Adrenal gland (tissue), 12 donors: ENCODE data around the gene ZNF516. TPM values are rescaled to one million over a fixed set of nuclear protein-coding genes. Genes with fewer than 3 reads are reported as not detected.
A peak's percentile ranks its signal among the peaks of the same experiment; 100 is the strongest.

Source experiments
- DNase-seq, 7 donors: peaks; one replicate each; pipeline ENCODE4 v3.0.0-alpha.2; 2019 to 2020
- H3K27ac ChIP-seq, 5 donors: fragments of 200-600 bp; sonication (generic) in 4 of 5; 1 replicate in 3 of 5; 2 replicates in 2 of 5; pipeline versions ENCODE4 v1.5.1 to v1.8.0; 2016 to 2020; ENCODE audit warnings: mild to moderate bottlenecking in 1 of 5
- H3K27me3 ChIP-seq: fragments of 200-600 bp; 2 replicates; pipeline ENCODE4 v1.8.0; 2021
- H3K36me3 ChIP-seq, 2 donors: fragments of 200-600 bp; replicated peaks in 1 of 2; 1 replicate in 1 of 2; 2 replicates in 1 of 2; pipeline versions ENCODE4 v1.5.1 to v1.8.0; 2018 to 2022
- H3K4me1 ChIP-seq, 2 donors: fragments of 200-600 bp; replicated peaks in 1 of 2; 1 replicate in 1 of 2; 2 replicates in 1 of 2; pipeline versions ENCODE4 v1.5.1 to v1.8.0; 2018 to 2021
- H3K4me3 ChIP-seq, 4 donors: fragments of 200-600 bp; sonication (generic) in 3 of 4; one replicate each; pipeline ENCODE4 v1.5.1; 2016 to 2018
- H3K9me3 ChIP-seq, 3 donors: fragments of 200-600 bp; sonication (generic) in 1 of 3; replicated peaks in 1 of 3; 1 replicate in 2 of 3; 2 replicates in 1 of 3; pipeline versions ENCODE4 v1.5.1 to v1.8.0; 2016 to 2021
- POLR2A ChIP-seq, 2 donors: fragments of 450-650 bp; IDR thresholded peaks; one replicate each; pipeline ENCODE4 v1.6.1; 2017; ENCODE audit warnings: antibody characterized with exemption in 2 of 2, mild to moderate bottlenecking in 2 of 2, moderate library complexity in 1 of 2
- WGBS, 4 donors: extraction: QIAGEN DNeasy Blood & Tissue Kit in 2 of 4; methylation state at CpG; one replicate each; pipeline versions ENCODE4 v1.1.5 to v1.1.7; 2013 to 2017; 5-methylcytosine and 5-hydroxymethylcytosine counted together
- intact Hi-C, 2 donors: fragments of 100-400 bp; cut with DNase I; formaldehyde crosslinking; loops; one replicate each; pipeline versions ENCODE4 v1.14.1 to v1.15.0; 2022 to 2023
- polyA plus RNA-seq, 3 donors: library from polyadenylated mRNA; stranded (reverse); fragments of 200-250 nt in 2 of 3; fragments of 350-450 nt in 1 of 3; fragmentation: Illumina TruSeq in 1 of 3; extraction: RNeasy Lipid Tissue Mini Kit (QIAGEN cat#74804) in 1 of 3; gene quantifications; one replicate each; pipeline ENCODE4 v1.2.3, GENCODE V29; 2013 to 2014
- total RNA-seq, 9 donors: library from RNA; depleted of rRNA in 4 of 9; stranded (reverse); fragments of >200 nt in 4 of 9; fragments of 120-200 nt in 1 of 9; fragmentation: NEBNext Ultra II Directional in 1 of 9; extraction: Animal tissue kit (Norgen Biotek cat#: 25700) in 1 of 9; gene quantifications; one replicate each; pipeline versions ENCODE4 v1.1.0 to v1.2.4, GENCODE V29; 2013 to 2023
- TF ChIP-seq, protein P1 (sequence below), 6 experiments: fragments of 450-650 bp in 4 of 6; fragments of 200-600 bp in 2 of 6; sonication (generic) in 1 of 6; IDR thresholded peaks; 1 replicate in 5 of 6; 2 replicates in 1 of 6; pipeline versions ENCODE4 v1.5.1 to v1.8.0; 2016 to 2021; ENCODE audit warnings: antibody characterized with exemption in 6 of 6, mild to moderate bottlenecking in 2 of 6, moderate library complexity in 1 of 6
- donor health status: healthy with polysubstance abuse.
- donor health status: Bipolar disorder and iron deficiency.
- donor health status: DM: yes; HTN: yes; CAD: no.
- donor health status: DM: no; HTN: no; CAD: no.
- donor health status: DM: no; HTN: no; CAD: no.
- donor health status: DM: yes; HTN: yes; CAD: no.

Gene ZNF516
- total and polyA plus RNA-seq, 12 donors: 8.6 to 60.1 (median 31.0) TPM

DNA sequence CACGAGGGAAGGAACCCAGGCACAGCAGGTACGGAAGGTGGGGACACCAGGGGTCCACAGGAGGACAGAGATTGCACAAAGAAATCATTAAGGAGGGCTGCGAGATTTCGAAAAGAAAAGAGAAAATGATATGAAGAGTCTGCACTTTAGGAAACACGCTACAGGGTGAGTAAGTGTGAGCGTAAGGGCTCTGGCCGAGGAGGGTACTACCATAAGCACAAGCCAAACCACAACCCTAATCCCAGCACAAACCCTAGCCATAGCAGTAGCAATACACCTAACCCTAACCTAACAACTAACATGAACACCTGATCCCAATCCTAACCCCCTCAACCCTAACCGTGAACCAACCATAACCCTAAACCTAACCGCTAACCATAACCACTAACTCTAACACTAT, 104.0 kb downstream of the ZNF516 start:
- H3K4me1 ChIP-seq: peaks cover 19 to 29% of the 10 kb centered on the region in 2 donors
- intact Hi-C loops: no loop called here
- WGBS, 4 donors: 87 to 90% (median 89%) methylated on average over 9 of the region's 9 CpGs
- TF ChIP-seq, protein P1, sequence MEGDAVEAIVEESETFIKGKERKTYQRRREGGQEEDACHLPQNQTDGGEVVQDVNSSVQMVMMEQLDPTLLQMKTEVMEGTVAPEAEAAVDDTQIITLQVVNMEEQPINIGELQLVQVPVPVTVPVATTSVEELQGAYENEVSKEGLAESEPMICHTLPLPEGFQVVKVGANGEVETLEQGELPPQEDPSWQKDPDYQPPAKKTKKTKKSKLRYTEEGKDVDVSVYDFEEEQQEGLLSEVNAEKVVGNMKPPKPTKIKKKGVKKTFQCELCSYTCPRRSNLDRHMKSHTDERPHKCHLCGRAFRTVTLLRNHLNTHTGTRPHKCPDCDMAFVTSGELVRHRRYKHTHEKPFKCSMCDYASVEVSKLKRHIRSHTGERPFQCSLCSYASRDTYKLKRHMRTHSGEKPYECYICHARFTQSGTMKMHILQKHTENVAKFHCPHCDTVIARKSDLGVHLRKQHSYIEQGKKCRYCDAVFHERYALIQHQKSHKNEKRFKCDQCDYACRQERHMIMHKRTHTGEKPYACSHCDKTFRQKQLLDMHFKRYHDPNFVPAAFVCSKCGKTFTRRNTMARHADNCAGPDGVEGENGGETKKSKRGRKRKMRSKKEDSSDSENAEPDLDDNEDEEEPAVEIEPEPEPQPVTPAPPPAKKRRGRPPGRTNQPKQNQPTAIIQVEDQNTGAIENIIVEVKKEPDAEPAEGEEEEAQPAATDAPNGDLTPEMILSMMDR (IDR thresholded peaks at IDR 0.05): no peak
- no peak for TF ChIP-seq POLR2A (IDR thresholded peaks at IDR 0.05)
- no peak overlapping the region for H3K27ac ChIP-seq
- no peak for DNase-seq
- H3K36me3 ChIP-seq: no peaks in the 10 kb centered on the region
- H3K4me3 ChIP-seq: no peak overlapping the region
- no peaks in the 10 kb centered on the region for H3K27me3 ChIP-seq
- H3K9me3 ChIP-seq: no peaks in the 10 kb centered on the region

DNA sequence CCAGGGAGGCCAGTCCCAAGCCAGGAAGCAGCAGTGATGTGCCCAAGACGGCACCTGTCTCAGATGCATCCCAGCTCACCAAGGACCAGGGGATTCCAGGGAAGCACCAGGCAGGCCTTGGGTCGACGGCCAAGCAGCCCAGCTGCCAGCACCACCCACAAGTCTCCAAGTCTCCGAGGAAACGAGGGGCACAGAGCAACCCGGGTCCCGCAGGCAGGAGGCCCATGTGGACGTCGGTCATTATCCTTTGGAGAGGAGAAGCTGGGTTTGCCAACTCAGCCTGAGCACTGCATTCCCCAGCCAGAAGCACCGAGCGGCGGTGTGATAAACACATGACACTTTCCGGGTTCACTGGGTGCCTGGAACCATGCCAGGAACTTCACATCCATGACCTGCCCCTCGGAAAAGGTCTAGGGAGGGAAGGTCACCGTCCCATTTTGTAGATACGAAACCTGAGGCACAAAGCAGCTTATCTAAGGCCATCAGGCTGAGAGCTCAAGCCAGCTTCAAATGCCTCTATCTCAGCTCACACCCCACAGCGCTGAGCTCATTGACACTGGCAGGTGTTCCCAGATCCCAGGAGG, 104.5 kb downstream of the ZNF516 start:
- Histone ChIP-seq H3K4me1 (peaks cover 19 to 24% of the 10 kb centered on the region in 2 donors), H3K4me3 (no peak overlapping the region), H3K36me3 (no peaks in the 10 kb centered on the region), H3K27me3 (no peaks in the 10 kb centered on the region), H3K27ac (peak overlapping the region in 1 of 5 donors; percentile 34), H3K9me3 (no peaks in the 10 kb centered on the region)
- 41 to 83% (median 51%) methylated on average over 1 to 17 of the region's 17 CpGs for WGBS, 4 donors
- intact Hi-C loops: no loop called here
- TF ChIP-seq POLR2A (IDR thresholded peaks at IDR 0.05): no peak
- TF ChIP-seq, protein P1 (IDR thresholded peaks at IDR 0.05): no peak
- DNase-seq: peak in 2 of 7 donors; percentile 27 to 51

DNA sequence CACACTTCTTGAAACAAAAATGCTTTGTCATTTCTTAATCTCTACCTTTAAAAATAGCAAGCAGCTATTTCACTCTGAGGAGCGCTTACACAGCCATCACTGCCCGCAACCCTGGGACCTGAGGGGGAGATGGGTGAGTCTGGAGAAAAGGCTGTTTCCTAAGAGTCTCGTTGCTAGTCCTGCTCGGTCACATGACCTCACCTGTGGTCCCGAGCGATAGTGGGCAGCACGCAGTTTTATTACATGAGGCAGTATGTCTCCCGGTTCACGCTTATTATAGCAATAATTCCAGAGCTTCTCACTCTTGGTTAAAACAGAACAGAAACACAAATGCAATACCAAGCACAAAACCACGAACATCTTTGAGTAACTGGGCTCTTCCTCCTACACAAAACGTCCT, 105.3 kb downstream of the ZNF516 start:
- no peaks in the 10 kb centered on the region for H3K9me3 ChIP-seq
- peak in 2 of 7 donors; percentile 17 to 33 for DNase-seq
- no peak for TF ChIP-seq POLR2A (IDR thresholded peaks at IDR 0.05)
- TF ChIP-seq, protein P1 (IDR thresholded peaks at IDR 0.05): no peak
- peak overlapping the region in 1 of 5 donors; percentile 34 for H3K27ac ChIP-seq
- H3K36me3 ChIP-seq: no peaks in the 10 kb centered on the region
- peaks cover 19 to 24% of the 10 kb centered on the region in 2 donors for H3K4me1 ChIP-seq
- H3K27me3 ChIP-seq: no peaks in the 10 kb centered on the region
- 65 to 77% (median 74%) methylated on average over 11 of the region's 11 CpGs for WGBS, 4 donors
- intact Hi-C loops: no loop called here
- H3K4me3 ChIP-seq: no peak overlapping the region

DNA sequence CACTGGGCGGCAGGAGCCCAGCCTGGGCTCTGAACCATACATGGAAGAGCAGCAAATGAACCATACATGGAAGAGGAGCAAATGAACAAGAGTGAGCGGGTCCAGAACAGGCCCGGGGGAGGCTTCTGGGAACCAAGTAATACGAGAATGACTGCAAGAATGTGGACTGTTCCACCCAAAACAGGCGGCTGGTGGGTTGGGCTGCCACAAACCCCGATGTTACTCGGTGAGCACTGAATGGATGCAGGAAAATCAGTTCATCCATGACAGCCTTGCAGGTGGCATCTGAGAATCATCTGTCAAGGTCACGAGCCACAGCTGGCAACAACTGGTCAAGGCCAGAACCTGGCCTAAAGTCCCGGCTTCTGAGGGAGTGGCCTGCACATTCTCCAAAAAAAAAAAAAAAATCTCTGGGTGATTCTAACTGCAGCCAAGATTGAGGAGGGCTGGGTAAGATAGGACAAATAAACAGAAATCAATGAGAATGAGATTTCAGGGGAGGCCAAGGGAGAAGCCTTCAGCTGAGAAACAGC, 106.1 kb downstream of the ZNF516 start:
- Histone ChIP-seq H3K4me3 (no peak overlapping the region), H3K27ac (peak overlapping the region in 1 of 5 donors; percentile 55), H3K27me3 (no peaks in the 10 kb centered on the region), H3K36me3 (no peaks in the 10 kb centered on the region), H3K9me3 (no peaks in the 10 kb centered on the region), H3K4me1 (peaks cover 19 to 24% of the 10 kb centered on the region in 2 donors)
- TF ChIP-seq, protein P1 (IDR thresholded peaks at IDR 0.05): no peak
- no peak for TF ChIP-seq POLR2A (IDR thresholded peaks at IDR 0.05)
- intact Hi-C loops: no loop called here
- DNase-seq: peak in 2 of 7 donors; percentile 33 to 52
- WGBS, 4 donors: 70 to 76% (median 73%) methylated on average over 9 of the region's 9 CpGs
